Gastroesophageal sphincter (tissue), 4 donors: Measurements from ENCODE around the gene VANGL1. TPM values are rescaled to one million over a fixed set of nuclear protein-coding genes. Genes with fewer than 3 reads are reported as not detected.

Source experiments
- ATAC-seq: fragments of 150-250 bp; one replicate; pipeline ENCODE4 v1.9.1; 2016; ENCODE audit warnings: mild to moderate bottlenecking, moderate library complexity
- H3K27ac ChIP-seq, 4 donors: fragments of 200-600 bp; sonication (generic) in 3 of 4; 1 replicate in 3 of 4; 2 replicates in 1 of 4; pipeline ENCODE4 v1.5.1; 2016 to 2019
- H3K27me3 ChIP-seq: fragments of 200-600 bp; sonication (generic); one replicate; pipeline ENCODE4 v1.5.1; 2019
- H3K36me3 ChIP-seq, 2 donors: fragments of 200-600 bp; sonication (generic); one replicate each; pipeline ENCODE4 v1.5.1; 2019; ENCODE audit warnings: control low read depth in 1 of 2
- H3K4me1 ChIP-seq, 3 donors: fragments of 200-600 bp; sonication (generic); 1 replicate in 2 of 3; 2 replicates in 1 of 3; pipeline ENCODE4 v1.5.1; 2016 to 2019; ENCODE audit warnings: control low read depth in 2 of 3
- H3K4me3 ChIP-seq, 2 donors: fragments of 200-600 bp; sonication (generic); one replicate each; pipeline ENCODE4 v1.5.1; 2019; ENCODE audit warnings: mild to moderate bottlenecking in 1 of 2, moderate library complexity in 1 of 2
- H3K9me3 ChIP-seq, 3 donors: fragments of 200-600 bp; sonication (generic); one replicate each; pipeline ENCODE4 v1.5.1; 2017 to 2019; ENCODE audit warnings: control low read depth in 2 of 3
- EP300 ChIP-seq: sonication (generic); formaldehyde crosslinking; IDR thresholded peaks from one replicate; pipeline ENCODE4 v1.6.1; 2017; ENCODE audit warnings: antibody characterized with exemption, mild to moderate bottlenecking
- POLR2A ChIP-seq, 2 donors: fragments of 450-650 bp; IDR thresholded peaks; one replicate each; pipeline ENCODE4 v1.6.1; 2017; ENCODE audit warnings: antibody characterized with exemption in 2 of 2, mild to moderate bottlenecking in 2 of 2, moderate library complexity in 1 of 2
- POLR2AphosphoS5 ChIP-seq: sonication (generic); formaldehyde crosslinking; IDR thresholded peaks from one replicate; pipeline ENCODE4 v1.6.1; 2017; ENCODE audit warnings: antibody characterized with exemption
- WGBS, 2 donors: methylation state at CpG; one replicate each; pipeline ENCODE4 v1.1.5; 2018; ENCODE audit warnings: low coverage in 1 of 2; 5-methylcytosine and 5-hydroxymethylcytosine counted together
- total RNA-seq, 4 donors: library from RNA; depleted of rRNA; stranded (reverse); fragments of >200 nt; gene quantifications; one replicate each; pipeline ENCODE4 v1.1.0, GENCODE V29; 2016
- TF ChIP-seq, protein P1 (sequence below), 4 experiments: fragments of 200-600 bp in 2 of 4; fragments of 450-650 bp in 2 of 4; sonication (generic) in 1 of 4; IDR thresholded peaks; one replicate each; pipeline ENCODE4 v1.5.1; 2017 to 2019; ENCODE audit warnings: antibody characterized with exemption in 4 of 4, mild to moderate bottlenecking in 2 of 4, moderate library complexity in 2 of 4

VANGL1 gene
- total RNA-seq, 4 donors from 2014 or later = 9.7 to 18.2 (median 12.7) TPM

DNA sequence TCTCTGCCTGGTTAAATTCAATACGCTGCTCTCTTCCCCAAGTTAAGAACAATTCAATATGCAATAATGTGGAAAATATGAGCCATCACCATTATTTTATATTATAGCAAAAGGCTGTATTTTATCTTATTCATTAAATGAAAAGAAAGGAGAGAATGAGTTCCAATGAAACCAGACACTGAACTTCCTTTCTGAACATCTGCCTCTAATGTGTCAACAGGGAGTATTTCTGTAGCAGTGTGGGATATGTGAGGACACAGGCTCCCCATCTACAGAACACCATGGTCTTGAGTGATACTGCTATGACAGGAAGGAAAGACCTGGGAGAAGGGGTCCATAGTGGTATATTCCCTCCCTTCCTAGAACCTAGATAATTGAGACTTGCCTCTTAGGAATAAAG is 80.5 kb downstream of the VANGL1 start:
- H3K27ac ChIP-seq = no peak overlapping the region
- TF ChIP-seq POLR2A (IDR thresholded peaks at IDR 0.05) (no peak), POLR2AphosphoS5 (no peak), EP300 (no peak)
- TF ChIP-seq, protein P1, sequence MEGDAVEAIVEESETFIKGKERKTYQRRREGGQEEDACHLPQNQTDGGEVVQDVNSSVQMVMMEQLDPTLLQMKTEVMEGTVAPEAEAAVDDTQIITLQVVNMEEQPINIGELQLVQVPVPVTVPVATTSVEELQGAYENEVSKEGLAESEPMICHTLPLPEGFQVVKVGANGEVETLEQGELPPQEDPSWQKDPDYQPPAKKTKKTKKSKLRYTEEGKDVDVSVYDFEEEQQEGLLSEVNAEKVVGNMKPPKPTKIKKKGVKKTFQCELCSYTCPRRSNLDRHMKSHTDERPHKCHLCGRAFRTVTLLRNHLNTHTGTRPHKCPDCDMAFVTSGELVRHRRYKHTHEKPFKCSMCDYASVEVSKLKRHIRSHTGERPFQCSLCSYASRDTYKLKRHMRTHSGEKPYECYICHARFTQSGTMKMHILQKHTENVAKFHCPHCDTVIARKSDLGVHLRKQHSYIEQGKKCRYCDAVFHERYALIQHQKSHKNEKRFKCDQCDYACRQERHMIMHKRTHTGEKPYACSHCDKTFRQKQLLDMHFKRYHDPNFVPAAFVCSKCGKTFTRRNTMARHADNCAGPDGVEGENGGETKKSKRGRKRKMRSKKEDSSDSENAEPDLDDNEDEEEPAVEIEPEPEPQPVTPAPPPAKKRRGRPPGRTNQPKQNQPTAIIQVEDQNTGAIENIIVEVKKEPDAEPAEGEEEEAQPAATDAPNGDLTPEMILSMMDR (IDR thresholded peaks at IDR 0.05) = no peak
- no peaks in the 10 kb centered on the region for H3K27me3 ChIP-seq
- peaks cover 0 to 39% of the 10 kb centered on the region in 2 donors for H3K36me3 ChIP-seq
- peaks cover 0 to 21% (median under 1%) of the 10 kb centered on the region in 3 donors for H3K4me1 ChIP-seq
- H3K4me3 ChIP-seq = no peak overlapping the region
- no peaks in the 10 kb centered on the region for H3K9me3 ChIP-seq
- ATAC-seq = no peak
- WGBS, 2 donors = 82 to 83% methylated on average over 1 of the region's 1 CpG

DNA sequence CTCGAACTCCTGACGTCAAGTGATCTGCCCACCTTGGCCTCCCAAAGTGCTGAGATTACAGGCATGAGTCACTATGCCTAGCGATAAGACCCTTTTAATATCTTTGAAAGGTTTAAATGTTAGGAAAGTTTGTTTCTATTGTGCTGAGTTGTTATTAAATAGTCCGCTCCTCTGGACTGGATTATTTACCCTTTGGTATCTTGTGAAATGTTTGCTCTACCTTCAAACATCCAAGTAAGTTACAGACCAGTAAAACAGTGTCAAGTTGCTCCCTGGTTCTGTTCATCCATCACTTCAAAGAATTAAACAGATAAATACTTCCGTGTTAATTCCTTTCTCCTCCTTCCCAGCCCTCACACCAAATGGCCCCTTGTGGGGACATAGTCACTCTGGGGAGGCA is 82.0 kb downstream of the VANGL1 start:
- no peak overlapping the region for H3K4me3 ChIP-seq
- H3K27me3 ChIP-seq = no peaks in the 10 kb centered on the region
- H3K4me1 ChIP-seq = peaks cover 0 to 36% (median 3%) of the 10 kb centered on the region in 3 donors
- H3K9me3 ChIP-seq = no peaks in the 10 kb centered on the region
- no peak for ATAC-seq
- peaks cover 0 to 39% of the 10 kb centered on the region in 2 donors for H3K36me3 ChIP-seq
- H3K27ac ChIP-seq = no peak overlapping the region
- TF ChIP-seq, protein P1 (IDR thresholded peaks at IDR 0.05) = no peak
- TF ChIP-seq POLR2A (IDR thresholded peaks at IDR 0.05) = no peak
- TF ChIP-seq POLR2AphosphoS5 = no peak
- no peak for TF ChIP-seq EP300
- WGBS, 2 donors = 70 to 82% methylated on average over 5 of the region's 5 CpGs

DNA sequence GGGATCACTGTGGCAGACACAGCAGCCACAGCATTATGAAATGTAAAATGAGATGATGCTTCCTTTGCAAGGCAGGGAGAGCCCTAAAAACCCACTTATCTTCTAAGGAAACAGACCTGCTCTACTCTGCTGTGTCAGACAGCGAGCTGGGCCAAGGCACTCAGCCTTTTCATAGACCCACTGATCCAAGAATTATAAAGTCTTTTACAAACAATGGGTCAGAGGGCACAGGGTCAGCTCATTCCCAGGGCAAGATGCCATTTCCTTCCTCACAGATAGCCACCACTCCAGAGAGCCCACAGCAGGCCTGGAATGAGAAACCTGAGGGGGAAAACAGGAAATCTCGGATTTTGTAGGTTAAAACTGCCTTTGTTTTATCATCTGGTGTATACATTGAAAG is 83.8 kb downstream of the VANGL1 start:
- no peak for TF ChIP-seq EP300
- TF ChIP-seq, protein P1 (IDR thresholded peaks at IDR 0.05) = no peak
- no peak for TF ChIP-seq POLR2AphosphoS5
- no peak for TF ChIP-seq POLR2A (IDR thresholded peaks at IDR 0.05)
- Histone ChIP-seq H3K27me3 (no peaks in the 10 kb centered on the region), H3K36me3 (peaks cover 0 to 32% of the 10 kb centered on the region in 2 donors), H3K4me3 (no peak overlapping the region), H3K4me1 (peaks cover 0 to 36% (median 3%) of the 10 kb centered on the region in 3 donors), H3K27ac (peak overlapping the region in 3 of 4 donors; percentile 3 to 72 (median 69)), H3K9me3 (no peaks in the 10 kb centered on the region)
- ATAC-seq = no peak
- 33 to 40% methylated on average over 1 of the region's 2 CpGs for WGBS, 2 donors

DNA sequence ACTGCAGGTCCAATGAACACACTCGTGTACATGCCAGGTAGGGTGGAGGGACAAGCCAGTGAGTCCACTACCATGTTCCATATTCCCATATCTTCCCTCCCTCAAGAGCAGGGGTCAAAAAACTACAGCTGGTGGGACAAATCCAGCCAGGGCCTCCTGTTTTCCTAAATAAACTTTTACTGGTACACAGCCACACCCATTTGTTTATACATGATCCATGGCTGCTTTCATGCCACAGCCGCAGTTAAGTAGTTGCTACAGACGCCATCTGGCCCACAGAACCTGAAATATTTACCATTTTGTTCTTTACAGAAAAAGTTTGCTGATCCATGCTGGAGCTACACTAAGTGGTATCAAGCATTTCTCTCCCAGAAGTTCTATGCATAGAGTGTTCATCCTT is 84.4 kb downstream of the VANGL1 start:
- no peaks in the 10 kb centered on the region for H3K9me3 ChIP-seq
- H3K4me3 ChIP-seq = no peak overlapping the region
- peak overlapping the region in 3 of 4 donors; percentile 69 to 74 (median 72) for H3K27ac ChIP-seq
- TF ChIP-seq EP300 (no peak), POLR2AphosphoS5 (no peak), POLR2A (IDR thresholded peaks at IDR 0.05) (no peak)
- TF ChIP-seq, protein P1 (IDR thresholded peaks at IDR 0.05) = no peak
- WGBS, 2 donors = 38 to 69% methylated on average over 1 to 2 of the region's 3 CpGs
- no peak for ATAC-seq
- H3K36me3 ChIP-seq = peaks cover 0 to 26% of the 10 kb centered on the region in 2 donors
- no peaks in the 10 kb centered on the region for H3K27me3 ChIP-seq
- peaks cover 0 to 36% (median 3%) of the 10 kb centered on the region in 3 donors for H3K4me1 ChIP-seq

DNA sequence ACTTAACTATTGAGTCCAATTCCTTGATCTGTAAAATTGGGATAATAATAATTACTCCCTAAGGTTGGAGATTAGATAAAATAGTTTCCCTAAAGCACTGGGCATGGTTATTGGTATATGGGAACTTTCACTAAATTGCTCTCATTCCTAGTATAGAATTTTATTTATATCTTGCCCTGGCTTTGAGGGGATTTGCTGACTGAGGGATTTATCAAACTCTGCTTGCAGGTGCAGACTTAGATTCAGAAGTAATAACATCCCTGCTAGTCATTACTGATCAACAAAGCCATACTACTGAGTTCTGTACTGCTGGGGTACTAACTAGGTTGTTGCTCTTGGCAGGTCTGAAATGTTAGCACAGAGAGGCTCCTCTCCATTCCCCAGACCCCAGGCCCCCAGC is 84.8 kb downstream of the VANGL1 start:
- ATAC-seq = no peak
- H3K27ac ChIP-seq = peak overlapping the region in 3 of 4 donors; percentile 69 to 74 (median 72)
- H3K36me3 ChIP-seq = peaks cover 0 to 28% of the 10 kb centered on the region in 2 donors
- peaks cover 0 to 36% (median 3%) of the 10 kb centered on the region in 3 donors for H3K4me1 ChIP-seq
- H3K4me3 ChIP-seq = no peak overlapping the region
- TF ChIP-seq POLR2AphosphoS5 (no peak), POLR2A (IDR thresholded peaks at IDR 0.05) (no peak), EP300 (no peak)
- TF ChIP-seq, protein P1 (IDR thresholded peaks at IDR 0.05) = no peak
- H3K9me3 ChIP-seq = no peaks in the 10 kb centered on the region
- no peaks in the 10 kb centered on the region for H3K27me3 ChIP-seq
